Measurements from ENCODE around the gene RAP2A.

GRCh38 chr13:97515643-97516042 lies 81.7 kb downstream of the RAP2A start:
- TF ChIP-seq CTCF (IDR thresholded peaks at IDR 0.05) (no peak), POLR2AphosphoS5 (IDR thresholded peaks at IDR 0.05) (no peak), POLR2A (IDR thresholded peaks at IDR 0.05) (no peak)

All from gastroesophageal sphincter (tissue), 3 donors.